GM23338 (cell line): Measurements from ENCODE around the gene ATG9A. TPM values are rescaled to one million over a fixed set of nuclear protein-coding genes. Genes with fewer than 3 reads are reported as not detected.

Experiments used
- ATAC-seq: fragments of 200-7000 bp; cut with Tn5 transposase; 3 replicates; pipeline ENCODE4 v1.9.1; 2020
- DNase-seq: peaks from one replicate; pipeline ENCODE4 v3.0.0-alpha.2; 2015; ENCODE audit warnings: low spot score
- H2AFZ ChIP-seq: fragments of 200-600 bp; sonication (generic); 2 replicates; pipeline ENCODE4 v1.8.0; 2016; ENCODE audit warnings: antibody characterized with exemption, mild to moderate bottlenecking, moderate library complexity
- H3F3A ChIP-seq: fragments of 200-600 bp; sonication (generic); replicated peaks from 2 replicates; pipeline ENCODE4 v1.8.0; 2017; ENCODE audit warnings: antibody characterized with exemption, mixed run types, low read depth
- H3K27ac ChIP-seq: fragments of 200-600 bp; sonication (generic); 2 replicates; pipeline ENCODE4 v1.6.1; 2016; ENCODE audit warnings: low read depth
- H3K27me3 ChIP-seq: fragments of 200-600 bp; sonication (generic); 2 replicates; pipeline ENCODE4 v1.8.0; 2016; ENCODE audit warnings: mild to moderate bottlenecking, mixed run types, moderate library complexity; ENCODE audit not compliant: insufficient read depth
- H3K36me3 ChIP-seq: fragments of 200-600 bp; sonication (generic); 2 replicates; pipeline ENCODE4 v1.8.0; 2016; ENCODE audit warnings: mild to moderate bottlenecking; ENCODE audit not compliant: insufficient read depth
- H3K4me1 ChIP-seq: fragments of 200-600 bp; sonication (generic); 2 replicates; pipeline ENCODE4 v1.8.0; 2016; ENCODE audit warnings: mild to moderate bottlenecking, moderate library complexity; ENCODE audit not compliant: insufficient read depth
- H3K4me2 ChIP-seq: fragments of 200-600 bp; sonication (generic); 2 replicates; pipeline ENCODE4 v1.7.1; 2017; ENCODE audit warnings: mixed run types
- H3K4me3 ChIP-seq: fragments of 200-600 bp; sonication (generic); 2 replicates; pipeline ENCODE4 v1.6.1; 2016; ENCODE audit warnings: mixed run types
- H3K79me2 ChIP-seq: fragments of 200-600 bp; sonication (generic); replicated peaks from 2 replicates; pipeline ENCODE4 v1.8.0; 2017; ENCODE audit warnings: mild to moderate bottlenecking; ENCODE audit not compliant: insufficient read depth
- H3K9me2 ChIP-seq: fragments of 200-600 bp; sonication (generic); 2 replicates; pipeline ENCODE4 v1.8.0; 2017; ENCODE audit not compliant: insufficient read depth
- H4K20me1 ChIP-seq: fragments of 200-600 bp; sonication (generic); replicated peaks from 2 replicates; pipeline ENCODE4 v1.8.0; 2017; ENCODE audit warnings: mild to moderate bottlenecking; ENCODE audit not compliant: insufficient read depth
- H3K27ac Mint-ChIP-seq: 2 replicates; pipeline ENCODE4 v1.8.0; 2020; ENCODE audit warnings: inconsistent platforms, mild to moderate bottlenecking, moderate library complexity, mixed read lengths
- H3K27me3 Mint-ChIP-seq: 3 replicates; pipeline ENCODE4 v1.8.0; 2022; ENCODE audit warnings: low read depth, mild to moderate bottlenecking, moderate library complexity, mixed read lengths, inconsistent platforms; ENCODE audit not compliant: insufficient read depth, poor library complexity
- H3K36me3 Mint-ChIP-seq: 3 replicates; pipeline ENCODE4 v1.8.0; 2021; ENCODE audit warnings: low read depth, mild to moderate bottlenecking, inconsistent platforms, moderate library complexity, mixed read lengths
- H3K4me1 Mint-ChIP-seq: 3 replicates; pipeline ENCODE4 v1.8.0; 2020; ENCODE audit warnings: mild to moderate bottlenecking, inconsistent platforms, mixed read lengths
- H3K4me3 Mint-ChIP-seq: 3 replicates; pipeline ENCODE4 v1.8.0; 2021; ENCODE audit warnings: moderate library complexity, mild to moderate bottlenecking, inconsistent platforms, mixed read lengths
- H3K9me3 Mint-ChIP-seq: 3 replicates; pipeline ENCODE4 v1.8.0; 2020; ENCODE audit warnings: moderate library complexity, mild to moderate bottlenecking, inconsistent platforms, mixed read lengths
- ETS1 ChIP-seq: IDR thresholded peaks from 2 replicates; pipeline ENCODE4 v1.6.1; 2016; ENCODE audit warnings: antibody characterized with exemption
- JUNB ChIP-seq: IDR thresholded peaks from one replicate; pipeline ENCODE4 v1.6.1; 2016; ENCODE audit warnings: antibody characterized with exemption; ENCODE audit not compliant: unreplicated experiment
- NANOG ChIP-seq: IDR thresholded peaks from 2 replicates; pipeline ENCODE4 v1.6.1; 2016; ENCODE audit warnings: antibody characterized with exemption, borderline replicate concordance
- REST ChIP-seq: IDR thresholded peaks from one replicate; pipeline ENCODE4 v1.6.1; 2018; ENCODE audit warnings: antibody characterized with exemption; ENCODE audit not compliant: unreplicated experiment
- polyA plus RNA-seq: library from polyadenylated mRNA; unstranded; fragments of >200 nt; fragmentation: Nextera tagmentation; extraction: Ambion mirVana; gene quantifications from 2 replicates; pipeline ENCODE4 v1.2.1, GENCODE V29; 2016
- total RNA-seq: library from RNA; depleted of rRNA; stranded (reverse); fragments of >200 nt; shearing (Covaris generic); gene quantifications from 2 replicates; pipeline ENCODE4 v1.2.3, GENCODE V29; 2014

The ATG9A gene
- total and polyA plus RNA-seq, 2 experiments from 2014 or later, result 20.7 to 54.2 TPM

GRCh38 chr2:219176818-219177551 is 52.5 kb downstream of the ATG9A start, which contains the start of gene CNPPD1 (continued):
- TF ChIP-seq ETS1 (0 out of 2 replicates have a peak, but pooled peaks have one; percentile 49), REST (no peak), JUNB (no peak), NANOG (no peak)

- Mint-ChIP-seq H3K9me3 (no peaks in the 10 kb centered on the region; the same call in 2 of the 3 replicates), H3K27ac (no peak overlapping the region), H3K27me3 (peaks cover 18% of the 10 kb centered on the region), H3K36me3 (peaks cover 32% of the 10 kb centered on the region), H3K4me1 (peaks cover 17% of the 10 kb centered on the region), H3K4me3 (peak overlapping the region; percentile 90)
- H3K4me2 ChIP-seq, result peak overlapping the region; percentile 95
- H3K9me2 ChIP-seq, result no peaks in the 10 kb centered on the region
- peak overlapping the region; percentile 71 for H3K4me3 ChIP-seq
- peaks cover 13% of the 10 kb centered on the region for H3K4me1 ChIP-seq
- H3K36me3 ChIP-seq, result no peaks in the 10 kb centered on the region
- peak overlapping the region; percentile 80; the same call in 1 of the 2 replicates for H3K27ac ChIP-seq
- no peak for DNase-seq
- H3F3A ChIP-seq, result peaks cover 20% of the 10 kb centered on the region
- peaks cover 7% of the 10 kb centered on the region for H3K79me2 ChIP-seq
- H2AFZ ChIP-seq, result peak overlapping the region; percentile 92
- peak; percentile 71 for ATAC-seq
- H3K27me3 ChIP-seq, result no peaks in the 10 kb centered on the region
- TF ChIP-seq REST, result no peak
- no peaks in the 10 kb centered on the region; the same call in 1 of the 2 replicates for H4K20me1 ChIP-seq
Observed at GRCh38 chr2:219175928-219176817, 53.3 kb downstream of the ATG9A start.
